ENCODE measurements around the gene IRF2BPL.
"Not testable (repeated sequence)": the region's sequence is repeated elsewhere in the genome, so short reads cannot be mapped to it uniquely, and the experiment has no call there.

The IRF2BPL gene

GRCh38 chr14:77033622-77034589, 5.4 kb upstream of the IRF2BPL start:
- peak in 2 of 3 experiments; percentile 61 to 75 for DNase-seq (ENCODE audit: low read depth in 3 of 3)

GRCh38 chr14:77032844-77033621, 4.5 kb upstream of the IRF2BPL start:
- peak in 2 of 3 experiments; percentile 70 to 72 for DNase-seq (ENCODE audit: low read depth in 3 of 3)

GRCh38 chr14:77032491-77032843, 4.0 kb upstream of the IRF2BPL start:
- no peak for DNase-seq (ENCODE audit: low read depth in 3 of 3)

- DNase-seq (ENCODE audit: low read depth in 3 of 3) = no peak
Measured at GRCh38 chr14:77031759-77032490, 3.4 kb upstream of the IRF2BPL start.

- DNase-seq (ENCODE audit: low read depth in 3 of 3) = peak; percentile 55 to 57 (median 57)
Measured at GRCh38 chr14:77027538-77028383, 747 bp downstream of the IRF2BPL start.

- no peak for DNase-seq (ENCODE audit: low read depth in 3 of 3)
Measured at GRCh38 chr14:77026930-77027537, 1.5 kb downstream of the IRF2BPL start.

- no peak for DNase-seq (ENCODE audit: low read depth in 3 of 3)
Measured at GRCh38 chr14:77026166-77026929, 2.2 kb downstream of the IRF2BPL start.

GRCh38 chr14:77025744-77026165, 2.8 kb downstream of the IRF2BPL start:
- no peak for DNase-seq (ENCODE audit: low read depth in 3 of 3)

GRCh38 chr14:77024171-77024691, 4.3 kb downstream of the IRF2BPL start:
- DNase-seq (ENCODE audit: low read depth in 3 of 3) = peak in 2 of 3 experiments; percentile 43 to 49

- no peak for DNase-seq (ENCODE audit: low read depth in 3 of 3)
Measured at GRCh38 chr14:77023001-77023996, 5.2 kb downstream of the IRF2BPL start.

- DNase-seq (ENCODE audit: low read depth in 3 of 3) = no peak
Measured at GRCh38 chr14:77022236-77022852, 6.2 kb downstream of the IRF2BPL start.

GRCh38 chr14:77021424-77021823, 7.1 kb downstream of the IRF2BPL start:
- not testable (repeated sequence) for DNase-seq (ENCODE audit: low read depth in 3 of 3)

GRCh38 chr14:77018785-77019184, 9.7 kb downstream of the IRF2BPL start:
- no peak for DNase-seq (ENCODE audit: low read depth in 3 of 3)

GRCh38 chr14:77017666-77018065, 10.8 kb downstream of the IRF2BPL start:
- DNase-seq (ENCODE audit: low read depth in 3 of 3) = no peak

GRCh38 chr14:77014734-77015133, 13.8 kb downstream of the IRF2BPL start:
- DNase-seq (ENCODE audit: low read depth in 3 of 3) = no peak

GRCh38 chr14:77014004-77014604, 14.4 kb downstream of the IRF2BPL start:
- DNase-seq (ENCODE audit: low read depth in 3 of 3) = no peak

- DNase-seq (ENCODE audit: low read depth in 3 of 3) = no peak
Measured at GRCh38 chr14:77012193-77012765, 16.2 kb downstream of the IRF2BPL start.

All from stimulated activated CD4-positive, alpha-beta T cell treated with anti-CD3 and anti-CD28 coated beads, TNF-alpha, amount 100 ng/mL, for 4 hours (primary cell).